ENCODE measurements around the gene ACYP2.

ACYP2 gene

GRCh38 chr2:54077088-54077900, 38.1 kb upstream of the ACYP2 start:
- no peak for DNase-seq (ENCODE audit: extremely low read depth, low read depth)
- no peak for TF ChIP-seq CTCF (IDR thresholded peaks at IDR 0.05; ENCODE audit: low read depth, low read length)

- no peak for DNase-seq (ENCODE audit: extremely low read depth, low read depth)
- no peak for TF ChIP-seq CTCF (IDR thresholded peaks at IDR 0.05; ENCODE audit: low read depth, low read length)
Measured at GRCh38 chr2:54079331-54079730, 36.1 kb upstream of the ACYP2 start.

- no peak for TF ChIP-seq CTCF (IDR thresholded peaks at IDR 0.05; ENCODE audit: low read depth, low read length)
- DNase-seq (ENCODE audit: extremely low read depth, low read depth): no peak
Measured at GRCh38 chr2:54081574-54081973, 33.8 kb upstream of the ACYP2 start.

- DNase-seq (ENCODE audit: extremely low read depth, low read depth): no peak
- TF ChIP-seq CTCF (IDR thresholded peaks at IDR 0.05; ENCODE audit: low read depth, low read length): no peak
Measured at GRCh38 chr2:54083021-54083420, 32.4 kb upstream of the ACYP2 start.

- TF ChIP-seq CTCF (IDR thresholded peaks at IDR 0.05; ENCODE audit: low read depth, low read length): no peak
- peak; percentile 15 for DNase-seq (ENCODE audit: extremely low read depth, low read depth)
Measured at GRCh38 chr2:54083445-54083844, 32.0 kb upstream of the ACYP2 start.

GRCh38 chr2:54084600-54084999, 30.8 kb upstream of the ACYP2 start:
- TF ChIP-seq CTCF (IDR thresholded peaks at IDR 0.05; ENCODE audit: low read depth, low read length): peak; percentile 25
- DNase-seq (ENCODE audit: extremely low read depth, low read depth): no peak

- DNase-seq (ENCODE audit: extremely low read depth, low read depth): no peak
- no peak for TF ChIP-seq CTCF (IDR thresholded peaks at IDR 0.05; ENCODE audit: low read depth, low read length)
Measured at GRCh38 chr2:54085069-54085468, 30.3 kb upstream of the ACYP2 start.

Measured in AG09319 (cell line).